ENCODE measurements around the gene DNLZ. TPM values are rescaled to one million over a fixed set of nuclear protein-coding genes. Genes with fewer than 3 reads are reported as not detected.

The DNLZ gene
- total RNA-seq, 1 donor from 2014 or later, result 17.4 TPM

- Histone ChIP-seq H3K4me3 (ENCODE audit: low read depth, low read length) (no peak overlapping the region), H3K36me3 (ENCODE audit: control insufficient read depth, insufficient read depth, low read length) (peaks cover 30% of the 10 kb centered on the region), H3K27me3 (ENCODE audit: control insufficient read depth, insufficient read depth, low read length) (no peaks in the 10 kb centered on the region)
- FAIRE-seq (no peak), DNase-seq (ENCODE audit: low read depth) (no peak)
- no peak for TF ChIP-seq CTCF (IDR thresholded peaks at IDR 0.05; ENCODE audit: insufficient read depth, low read length, severe bottlenecking)
Observed at GRCh38 chr9:136386018-136386417, 22.5 kb upstream of the DNLZ start.

- Histone ChIP-seq H3K36me3 (ENCODE audit: control insufficient read depth, insufficient read depth, low read length) (peaks cover 36% of the 10 kb centered on the region), H3K27me3 (ENCODE audit: control insufficient read depth, insufficient read depth, low read length) (no peaks in the 10 kb centered on the region), H3K4me3 (ENCODE audit: low read depth, low read length) (no peak overlapping the region)
- no peak for TF ChIP-seq CTCF (IDR thresholded peaks at IDR 0.05; ENCODE audit: insufficient read depth, low read length, severe bottlenecking)
- no peak for FAIRE-seq
- no peak for DNase-seq (ENCODE audit: low read depth)
Observed at GRCh38 chr9:136385015-136385414, 21.5 kb upstream of the DNLZ start.

GRCh38 chr9:136383436-136383835 is 19.9 kb upstream of the DNLZ start:
- TF ChIP-seq CTCF (IDR thresholded peaks at IDR 0.05; ENCODE audit: insufficient read depth, low read length, severe bottlenecking), result no peak
- DNase-seq (ENCODE audit: low read depth) (no peak), FAIRE-seq (no peak)
- Histone ChIP-seq H3K36me3 (ENCODE audit: control insufficient read depth, insufficient read depth, low read length) (peaks cover 40% of the 10 kb centered on the region), H3K27me3 (ENCODE audit: control insufficient read depth, insufficient read depth, low read length) (no peaks in the 10 kb centered on the region), H3K4me3 (ENCODE audit: low read depth, low read length) (no peak overlapping the region)

GRCh38 chr9:136381966-136382513 is 18.5 kb upstream of the DNLZ start:
- Histone ChIP-seq H3K36me3 (ENCODE audit: control insufficient read depth, insufficient read depth, low read length) (peaks cover 34% of the 10 kb centered on the region), H3K27me3 (ENCODE audit: control insufficient read depth, insufficient read depth, low read length) (no peaks in the 10 kb centered on the region), H3K4me3 (ENCODE audit: low read depth, low read length) (no peak overlapping the region)
- no peak for FAIRE-seq
- TF ChIP-seq CTCF (IDR thresholded peaks at IDR 0.05; ENCODE audit: insufficient read depth, low read length, severe bottlenecking), result no peak
- DNase-seq (ENCODE audit: low read depth), result no peak

- Histone ChIP-seq H3K27me3 (ENCODE audit: control insufficient read depth, insufficient read depth, low read length) (no peaks in the 10 kb centered on the region), H3K36me3 (ENCODE audit: control insufficient read depth, insufficient read depth, low read length) (peaks cover 31% of the 10 kb centered on the region), H3K4me3 (ENCODE audit: low read depth, low read length) (no peak overlapping the region)
- DNase-seq (ENCODE audit: low read depth) (no peak), FAIRE-seq (no peak)
- no peak for TF ChIP-seq CTCF (IDR thresholded peaks at IDR 0.05; ENCODE audit: insufficient read depth, low read length, severe bottlenecking)
Observed at GRCh38 chr9:136381311-136381710, 17.8 kb upstream of the DNLZ start.

GRCh38 chr9:136380381-136380780 is 16.8 kb upstream of the DNLZ start:
- no peak for TF ChIP-seq CTCF (IDR thresholded peaks at IDR 0.05; ENCODE audit: insufficient read depth, low read length, severe bottlenecking)
- peaks cover 33% of the 10 kb centered on the region for H3K36me3 ChIP-seq (ENCODE audit: control insufficient read depth, insufficient read depth, low read length)
- no peak overlapping the region for H3K4me3 ChIP-seq (ENCODE audit: low read depth, low read length)
- DNase-seq (ENCODE audit: low read depth), result no peak
- H3K27me3 ChIP-seq (ENCODE audit: control insufficient read depth, insufficient read depth, low read length), result no peaks in the 10 kb centered on the region
- FAIRE-seq, result no peak

Data from bronchial epithelial cell (primary cell).